ENCODE results near the gene TMEM225B.
A peak's percentile ranks its signal among the peaks of the same experiment; 100 is the strongest.
"Not testable (repeated sequence)": the region's sequence is repeated elsewhere in the genome, so short reads cannot be mapped to it uniquely, and the experiment has no call there.

The TMEM225B gene

GRCh38 chr7:99597762-99598501, at the start of gene TMEM225B:
TSS of gene TMEM225B (plus strand) at chr7:99598267. CDS start at chr7:99604389, 6,122 bp downstream.
- no peak for DNase-seq (ENCODE audit: low read depth in 2 of 2)

DNA sequence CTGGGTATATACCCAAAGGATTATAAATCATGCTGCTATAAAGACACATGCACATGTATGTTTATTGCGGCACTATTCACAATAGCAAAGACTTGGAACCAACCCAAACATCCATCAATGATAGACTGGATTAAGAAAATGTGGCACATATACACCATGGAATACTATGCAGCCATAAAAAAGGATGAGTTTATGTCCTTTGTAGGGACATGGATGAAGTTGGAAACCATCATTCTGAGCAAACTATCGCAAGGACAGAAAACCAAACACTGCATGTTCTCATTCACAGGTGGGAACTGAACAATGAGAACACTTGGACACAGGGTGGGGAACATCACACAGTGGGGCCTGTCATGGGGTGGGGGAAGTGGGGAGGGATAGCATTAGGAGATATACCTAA, 48.5 kb upstream of the TMEM225B start:
- DNase-seq (ENCODE audit: low read depth in 2 of 2) = not testable (repeated sequence)

- no peak for DNase-seq (ENCODE audit: low read depth in 2 of 2)
Observed at GRCh38 chr7:99551334-99551733, 46.7 kb upstream of the TMEM225B start.

DNA sequence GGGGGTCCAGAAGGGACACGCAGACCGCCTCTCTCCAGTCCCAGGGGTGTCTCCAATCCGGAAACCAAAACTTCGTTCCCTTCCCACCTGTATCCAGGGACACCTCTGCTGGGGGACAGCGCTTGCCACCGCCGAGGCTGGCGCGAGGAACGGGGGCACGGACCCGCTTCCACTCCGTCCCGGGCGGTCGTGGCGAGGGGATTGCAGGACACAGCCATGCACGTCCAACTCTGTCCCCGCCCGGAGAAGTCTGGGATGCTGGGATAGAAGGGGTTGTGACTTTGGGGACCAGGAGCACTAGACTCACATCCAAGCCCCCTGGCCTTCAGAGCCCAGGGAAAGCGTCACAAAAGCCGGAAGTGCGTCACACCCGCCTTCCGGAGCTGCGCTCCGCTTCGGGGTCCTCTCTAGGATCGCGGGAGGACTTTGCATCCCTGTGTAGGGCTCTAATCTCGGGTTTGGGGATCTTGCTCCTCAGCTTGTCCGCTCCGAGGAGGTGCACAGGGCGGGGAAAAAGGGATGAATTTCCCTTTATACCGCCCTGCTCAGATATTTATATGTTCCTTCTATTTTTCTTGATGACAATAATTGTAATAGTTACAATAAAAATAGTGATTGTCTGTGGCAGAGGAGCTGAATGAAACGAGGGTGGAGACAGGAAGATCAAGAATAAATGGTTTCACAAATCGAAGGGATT, 46.2 kb upstream of the TMEM225B start, which contains the start of gene FAM200A:
TSS of gene FAM200A (minus strand) at position 348 of the 697 bp plus-strand sequence. CDS start 3,707 bp downstream, outside the sequence.
- peak; percentile 71 to 80 for DNase-seq (ENCODE audit: low read depth in 2 of 2)

- DNase-seq (ENCODE audit: low read depth in 2 of 2) = no peak
Observed at GRCh38 chr7:99553039-99553438, 45.0 kb upstream of the TMEM225B start.

- no peak for DNase-seq (ENCODE audit: low read depth in 2 of 2)
Observed at GRCh38 chr7:99554939-99555338, 43.1 kb upstream of the TMEM225B start.

DNA sequence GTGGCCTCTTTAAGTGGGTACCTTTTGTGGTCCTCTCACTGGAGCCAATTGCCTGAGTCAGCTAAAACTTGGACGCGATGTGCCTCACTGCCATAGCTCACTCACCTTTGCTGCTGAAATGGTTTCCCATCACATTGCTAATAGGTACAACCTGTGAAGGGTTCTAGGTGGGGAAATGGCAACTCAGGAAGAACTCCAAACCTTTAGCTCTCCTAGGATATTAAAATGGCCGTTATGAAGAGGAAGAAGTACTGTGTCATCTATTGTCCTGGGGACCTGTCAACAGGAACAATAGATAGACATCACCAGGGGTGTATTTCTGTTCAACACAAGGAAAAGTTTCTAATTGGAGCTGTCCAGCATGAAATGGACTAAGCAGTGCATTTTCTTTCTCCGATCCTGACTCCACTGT, 40.9 kb upstream of the TMEM225B start:
- DNase-seq (ENCODE audit: low read depth in 2 of 2) = no peak

GRCh38 chr7:99557940-99558305, 40.1 kb upstream of the TMEM225B start:
- DNase-seq (ENCODE audit: low read depth in 2 of 2) = no peak

DNA sequence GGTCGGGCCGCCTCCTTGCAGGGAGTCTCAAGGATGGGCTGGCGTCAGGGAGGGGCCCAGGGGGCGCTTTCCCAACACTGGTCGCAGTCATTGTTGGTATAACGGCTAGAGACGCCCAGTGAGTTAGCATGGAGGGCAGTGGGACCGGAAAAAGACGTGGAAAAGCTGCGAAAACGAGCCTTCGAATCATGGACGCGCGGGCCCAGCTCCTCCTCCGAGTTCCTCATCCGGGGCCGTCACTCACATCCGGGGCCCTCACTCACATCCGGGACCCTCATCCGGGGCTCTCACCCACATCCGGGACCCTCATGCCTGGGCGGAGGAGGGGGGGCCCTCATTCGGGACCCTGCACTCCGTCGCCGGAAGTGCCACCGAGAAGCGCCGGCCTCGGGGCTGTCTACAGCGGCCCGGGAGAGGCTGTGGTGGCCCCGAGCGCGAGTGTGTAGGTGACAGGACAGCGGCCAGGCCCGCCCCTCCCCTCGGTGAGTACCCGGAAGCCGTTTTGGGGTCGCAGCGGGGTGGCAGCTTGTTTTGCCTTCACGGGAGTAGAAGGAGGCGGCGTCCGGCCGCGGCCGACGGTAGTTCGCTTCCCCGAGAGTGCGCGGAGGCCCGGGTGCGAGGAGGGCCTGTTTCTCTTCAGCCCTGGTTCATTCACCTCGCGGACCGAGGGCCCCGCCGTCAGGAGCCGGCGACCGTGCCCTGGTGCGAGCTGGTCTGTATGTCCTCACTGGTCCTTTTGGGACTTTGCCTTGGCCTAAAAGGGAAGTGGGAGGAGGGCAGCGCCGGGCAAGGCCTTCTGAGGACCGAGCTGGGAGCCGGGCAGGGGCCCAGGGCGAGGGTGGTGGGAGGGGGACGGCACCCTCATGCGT, 39.5 kb upstream of the TMEM225B start, which contains the start of gene ZNF655:
TSS of gene ZNF655 (plus strand) at position 337 of the 869 bp plus-strand sequence. CDS start 1,918 bp downstream, outside the sequence.
- DNase-seq (ENCODE audit: low read depth in 2 of 2) = peak; percentile 79 to 80

- DNase-seq (ENCODE audit: low read depth in 2 of 2) = no peak
Observed at GRCh38 chr7:99559175-99559915, 38.7 kb upstream of the TMEM225B start.

DNA sequence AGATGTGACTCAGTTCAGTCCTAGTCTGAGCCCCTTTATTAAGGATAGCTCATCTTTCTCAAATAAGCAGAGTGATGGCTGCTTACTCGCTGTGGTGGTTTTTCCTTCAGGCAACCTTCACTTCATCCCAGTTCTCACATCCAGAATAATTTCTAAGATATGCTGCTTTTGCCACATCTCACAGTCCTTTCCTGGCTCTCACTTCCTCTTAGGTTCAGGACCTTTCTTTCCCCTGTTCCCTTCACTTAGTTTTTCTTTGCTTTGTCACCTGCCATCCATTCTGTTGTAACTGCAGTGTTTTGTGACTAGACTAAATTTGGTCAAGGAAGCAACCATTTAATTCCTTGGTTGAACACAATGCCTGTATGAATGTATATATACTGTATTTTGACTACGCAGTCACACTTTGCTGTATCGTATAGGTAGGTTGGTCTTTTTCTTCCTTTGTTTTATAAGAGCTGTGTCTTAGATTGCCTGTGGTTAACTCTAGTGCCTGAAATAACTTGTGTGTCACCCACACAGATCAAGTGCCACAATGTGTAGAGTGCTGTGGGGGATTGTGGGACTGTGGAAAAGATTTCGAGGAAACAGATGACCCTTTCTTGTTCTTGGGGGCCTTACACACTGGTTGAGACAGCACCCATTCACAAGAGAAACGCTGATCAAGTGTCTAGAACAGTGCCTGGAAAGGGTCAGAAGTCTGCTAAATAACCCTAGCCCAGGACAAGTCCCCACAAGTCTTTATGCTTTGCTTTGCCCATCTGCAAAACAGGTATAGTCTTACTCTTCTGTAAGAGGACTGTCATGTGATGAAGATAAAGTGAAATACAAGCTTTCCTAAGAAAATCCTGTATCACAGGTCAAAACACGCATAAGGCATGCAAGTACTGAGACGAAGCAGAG, 37.0 kb upstream of the TMEM225B start:
- DNase-seq (ENCODE audit: low read depth in 2 of 2) = no peak

GRCh38 chr7:99561737-99562051, 36.4 kb upstream of the TMEM225B start:
- no peak for DNase-seq (ENCODE audit: low read depth in 2 of 2)

DNA sequence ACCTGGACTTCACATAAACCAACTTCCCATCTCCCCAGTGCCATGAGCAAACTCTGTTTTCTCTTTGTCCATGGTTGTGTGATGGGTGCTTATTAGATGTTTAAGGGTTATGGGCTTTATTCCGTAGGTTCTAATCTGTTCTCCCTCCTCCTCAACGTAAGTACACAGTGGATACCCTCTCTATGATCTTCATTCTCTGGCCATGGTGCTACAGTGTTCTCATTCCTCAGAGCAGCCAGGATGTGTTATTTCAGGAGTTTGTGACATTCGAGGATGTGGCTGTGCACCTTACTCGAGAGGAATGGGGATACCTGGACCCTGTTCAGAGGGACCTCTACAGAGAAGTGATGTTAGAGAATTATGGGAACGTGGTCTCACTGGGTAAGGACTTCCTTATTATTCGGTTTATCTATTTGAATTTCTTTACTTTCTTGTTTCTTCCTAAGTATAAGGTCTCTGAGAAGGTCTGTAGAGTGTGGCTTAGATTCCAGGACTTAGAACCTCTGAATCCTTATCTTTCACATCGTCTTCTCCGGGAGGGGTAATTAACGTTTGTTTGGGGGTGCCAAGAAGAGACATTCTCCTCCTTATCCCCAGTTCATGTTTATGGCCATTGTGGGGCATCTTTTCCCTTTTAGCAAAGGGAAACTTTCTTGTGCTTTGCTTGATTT, 35.8 kb upstream of the TMEM225B start:
- no peak for DNase-seq (ENCODE audit: low read depth in 2 of 2)

GRCh38 chr7:99562832-99563231, 35.2 kb upstream of the TMEM225B start:
- DNase-seq (ENCODE audit: low read depth in 2 of 2) = peak; percentile 15 to 38

DNA sequence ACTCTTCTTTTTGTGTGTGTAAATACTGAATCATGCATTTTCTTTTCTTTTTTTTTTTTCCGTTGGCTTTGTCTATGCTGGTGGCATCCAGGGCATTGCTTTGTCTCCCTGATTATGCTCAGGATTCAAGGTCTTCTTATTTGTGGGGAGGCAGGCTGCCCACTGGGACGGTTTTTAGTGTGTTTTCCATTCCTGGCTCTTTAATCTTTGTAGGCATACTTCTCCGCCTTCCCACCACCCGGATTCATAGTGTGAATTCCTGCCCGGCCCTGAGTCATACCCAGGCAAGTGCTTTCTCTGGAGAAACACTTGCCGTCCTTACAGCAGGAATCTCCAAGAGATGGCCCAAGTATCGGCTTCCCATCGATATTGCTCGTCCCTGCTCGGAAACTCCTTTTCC, 34.4 kb upstream of the TMEM225B start:
- no peak for DNase-seq (ENCODE audit: low read depth in 2 of 2)

DNA sequence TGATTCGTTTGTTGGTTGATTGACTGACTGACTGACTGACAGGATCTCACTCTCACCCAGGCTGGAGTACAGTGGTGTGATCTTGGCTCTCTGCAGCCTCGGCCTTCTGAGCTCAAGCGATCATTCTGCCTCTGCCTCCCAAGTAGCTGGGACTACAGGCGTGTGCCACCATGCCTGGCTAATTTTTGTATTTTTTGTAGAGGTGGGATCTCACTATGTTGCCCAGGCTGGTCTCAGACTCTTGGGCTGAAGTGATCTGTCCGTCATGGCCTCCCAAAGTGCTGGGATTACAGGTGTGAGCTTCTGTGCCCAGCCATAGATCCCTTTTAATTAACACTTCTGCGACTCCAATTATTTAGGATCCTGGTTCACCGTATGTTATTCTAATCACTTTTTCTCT, 29.3 kb upstream of the TMEM225B start:
- DNase-seq (ENCODE audit: low read depth in 2 of 2) = not testable (repeated sequence)

DNA sequence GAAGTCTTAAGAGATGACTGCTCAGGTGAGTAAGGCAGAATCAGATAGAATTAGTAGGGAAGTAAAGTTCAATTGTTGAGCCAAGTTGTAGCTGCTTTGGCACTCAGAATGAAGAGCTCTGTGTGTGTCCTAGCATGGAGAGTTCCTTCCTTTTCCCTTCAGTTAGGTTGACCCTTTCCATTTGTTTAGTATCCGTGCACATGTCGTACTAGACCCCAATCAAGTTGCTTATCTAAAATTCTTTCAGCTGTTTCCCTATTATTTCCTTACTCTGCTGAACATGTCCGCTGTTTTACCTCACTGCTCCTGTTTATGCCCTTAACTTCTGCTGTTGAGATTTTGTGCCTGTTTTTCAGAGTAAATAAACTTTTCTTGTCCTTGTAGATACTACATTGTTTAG, 26.3 kb upstream of the TMEM225B start:
- DNase-seq (ENCODE audit: low read depth in 2 of 2) = no peak

- no peak for DNase-seq (ENCODE audit: low read depth in 2 of 2)
Observed at GRCh38 chr7:99573257-99573656, 24.8 kb upstream of the TMEM225B start.

DNA sequence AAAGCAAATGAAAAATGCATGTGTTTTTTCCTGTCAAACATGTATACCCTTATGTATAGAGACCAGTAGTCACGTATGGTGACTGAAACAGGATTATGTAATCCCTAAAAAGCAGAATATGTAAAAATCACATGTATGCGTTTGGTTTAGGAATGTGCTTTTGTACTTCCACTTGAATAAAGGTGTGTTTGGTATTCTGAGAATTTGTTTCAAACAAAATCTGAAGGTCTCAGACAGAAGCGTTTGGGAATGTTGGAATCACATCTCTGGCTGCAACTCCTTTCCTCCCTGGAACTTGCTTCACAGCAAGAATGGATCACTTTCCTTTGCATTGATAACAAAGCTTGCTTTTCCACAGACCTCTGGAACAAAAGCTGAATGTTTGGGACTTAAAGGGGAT, 21.8 kb upstream of the TMEM225B start:
- no peak for DNase-seq (ENCODE audit: low read depth in 2 of 2)

Data from stimulated activated CD4-positive, alpha-beta T cell treated with anti-CD3 and anti-CD28 coated beads, Interleukin-4, amount 100 ng/mL, for 48 hours (primary cell).